Kidney (tissue), 14 donors: ENCODE measurements around the gene STEAP1B. TPM values are rescaled to one million over a fixed set of nuclear protein-coding genes. Genes with fewer than 3 reads are reported as not detected.

Experiments
- DNase-seq, 5 donors: peaks; one replicate each; pipeline ENCODE4 v3.0.0-alpha.2; 2013 to 2020
- FAIRE-seq: peaks from 2 replicates; lab custom pipeline; 2012; peaks lifted over from hg19 to GRCh38; lab: Jason Lieb, UNC
- H3K27ac ChIP-seq, 2 donors: one replicate each; pipeline ENCODE4 v1.7.0; 2013; ENCODE audit warnings: low read depth in 2 of 2, low read length in 2 of 2, inconsistent platforms in 1 of 2
- H3K27me3 ChIP-seq: one replicate; pipeline ENCODE4 v1.7.1; 2013; ENCODE audit warnings: low read length, inconsistent platforms; ENCODE audit not compliant: control insufficient read depth, insufficient read depth
- H3K36me3 ChIP-seq, 3 donors: one replicate each; pipeline versions ENCODE4 v1.7.0 to v1.7.1; 2013; ENCODE audit warnings: low read length in 3 of 3, control low read depth in 1 of 3, inconsistent platforms in 1 of 3; ENCODE audit not compliant: insufficient read depth in 3 of 3, control insufficient read depth in 2 of 3
- H3K4me1 ChIP-seq, 3 donors: one replicate each; pipeline versions ENCODE4 v1.7.0 to v1.7.1; 2013; ENCODE audit warnings: low read length in 3 of 3, inconsistent platforms in 1 of 3, low read depth in 1 of 3; ENCODE audit not compliant: control insufficient read depth in 2 of 3, insufficient read depth in 2 of 3
- H3K4me3 ChIP-seq, 3 donors: one replicate each; pipeline versions ENCODE4 v1.7.0 to v1.8.1; 2013; ENCODE audit warnings: low read length in 3 of 3, control low read depth in 1 of 3, inconsistent platforms in 1 of 3
- H3K9ac ChIP-seq, 3 donors: one replicate each; pipeline versions ENCODE4 v1.7.0 to v1.7.1; 2013; ENCODE audit warnings: low read length in 3 of 3, control low read depth in 1 of 3, inconsistent platforms in 1 of 3
- H3K9me3 ChIP-seq, 3 donors: one replicate each; pipeline versions ENCODE4 v1.7.0 to v1.7.1; 2013; ENCODE audit warnings: low read length in 3 of 3, control low read depth in 1 of 3, inconsistent platforms in 1 of 3; ENCODE audit not compliant: control insufficient read depth in 2 of 3, insufficient read depth in 1 of 3
- CTCF ChIP-seq: IDR thresholded peaks from 3 replicates; pipeline ENCODE4 v1.5.1; 2012; ENCODE audit warnings: mild to moderate bottlenecking, moderate library complexity, borderline replicate concordance; ENCODE audit not compliant: insufficient read depth; ENCODE audit errors: extremely low read depth
- intact Hi-C: fragments of 100-400 bp; cut with DNase I; formaldehyde crosslinking; loops from one replicate; pipeline ENCODE4 v1.11.1; 2022
- polyA plus RNA-seq: library from polyadenylated mRNA; stranded (reverse); fragments of 350-450 nt; fragmentation: Illumina TruSeq; extraction: RNeasy Lipid Tissue Mini Kit (QIAGEN cat#74804); gene quantifications from one replicate; pipeline ENCODE4 v1.2.3, GENCODE V29; 2014; ENCODE audit warnings: low read depth, low replicate concordance; ENCODE audit not compliant: insufficient read depth
- total RNA-seq: library from RNA; stranded (reverse); fragmentation: NEBNext Ultra II Directional; extraction: Animal tissue kit (Norgen Biotek cat#: 25700); gene quantifications from one replicate; pipeline ENCODE4 v1.2.1, GENCODE V29; 2021
- donor health status: control.
- donor health status: control.
- donor health status: control.
- donor health status: control.
- donor health status: control.
- donor health status: DM: yes; HTN: yes; CAD: no.
- donor health status: Normal renal cell carcinoma (clear cell type).

The STEAP1B gene
- total and polyA plus RNA-seq, 2 donors from 2014 or later = 0.79 TPM; not detected in 1

GRCh38 chr7:22419488-22419887, 80.5 kb downstream of the STEAP1B start:
- intact Hi-C loops = no loop called here
- DNase-seq = peak in 3 of 5 donors; percentile 35 to 49 (median 40)
- no peak for TF ChIP-seq CTCF
- no peak for FAIRE-seq
- no peaks in the 10 kb centered on the region for H3K4me1 ChIP-seq
- no peaks in the 10 kb centered on the region for H3K36me3 ChIP-seq
- H3K27me3 ChIP-seq = no peaks in the 10 kb centered on the region
- no peak overlapping the region for H3K27ac ChIP-seq
- no peak overlapping the region for H3K4me3 ChIP-seq
- no peak overlapping the region for H3K9ac ChIP-seq
- H3K9me3 ChIP-seq = no peaks in the 10 kb centered on the region

GRCh38 chr7:22418251-22419046, 81.5 kb downstream of the STEAP1B start:
- H3K36me3 ChIP-seq = no peaks in the 10 kb centered on the region
- H3K27me3 ChIP-seq = no peaks in the 10 kb centered on the region
- FAIRE-seq (no peak), DNase-seq (no peak)
- H3K27ac ChIP-seq = no peak overlapping the region
- no peak for TF ChIP-seq CTCF
- intact Hi-C loops = no loop called here
- no peaks in the 10 kb centered on the region for H3K9me3 ChIP-seq
- H3K4me1 ChIP-seq = no peaks in the 10 kb centered on the region
- no peak overlapping the region for H3K4me3 ChIP-seq
- no peak overlapping the region for H3K9ac ChIP-seq

- TF ChIP-seq CTCF = no peak
- FAIRE-seq (no peak), DNase-seq (no peak)
- H3K4me3 ChIP-seq = no peak overlapping the region
- H3K4me1 ChIP-seq = no peaks in the 10 kb centered on the region
- H3K9me3 ChIP-seq = no peaks in the 10 kb centered on the region
- intact Hi-C loops = no loop called here
- H3K36me3 ChIP-seq = no peaks in the 10 kb centered on the region
- no peak overlapping the region for H3K9ac ChIP-seq
- no peak overlapping the region for H3K27ac ChIP-seq
- H3K27me3 ChIP-seq = no peaks in the 10 kb centered on the region
Measured at GRCh38 chr7:22417841-22418240, 82.1 kb downstream of the STEAP1B start.
